NCI-H146 treated with DMSO at 0.1 percent for 48 hours (cell line): ENCODE measurements around the gene MAPKBP1.

Experiments
- DNase-seq: peaks from one replicate; lab custom pipeline; 2025; ENCODE audit not compliant: unreplicated experiment; lab: John Stamatoyannopoulos, UW

Gene MAPKBP1

DNA sequence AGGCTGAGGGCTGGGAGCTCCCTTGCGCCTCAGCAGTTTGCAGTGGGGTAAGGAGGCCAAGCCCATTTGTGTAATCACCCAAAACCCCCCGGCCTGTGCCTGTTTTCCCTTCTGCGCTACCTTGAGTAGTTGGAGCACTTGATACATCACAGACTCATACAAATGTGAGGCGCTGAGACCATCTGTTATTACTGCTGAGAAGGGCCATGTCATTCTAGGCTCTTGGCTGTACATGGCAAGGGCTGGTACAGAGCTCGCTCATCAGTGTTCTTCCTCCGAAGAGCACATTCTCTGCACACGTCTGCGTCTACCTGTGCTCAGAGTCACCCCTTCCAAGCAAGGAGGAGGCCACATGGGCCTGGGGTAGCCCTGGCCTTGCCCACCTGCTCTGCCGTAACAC lies 73.7 kb downstream of the MAPKBP1 start:
- no peak for DNase-seq

DNA sequence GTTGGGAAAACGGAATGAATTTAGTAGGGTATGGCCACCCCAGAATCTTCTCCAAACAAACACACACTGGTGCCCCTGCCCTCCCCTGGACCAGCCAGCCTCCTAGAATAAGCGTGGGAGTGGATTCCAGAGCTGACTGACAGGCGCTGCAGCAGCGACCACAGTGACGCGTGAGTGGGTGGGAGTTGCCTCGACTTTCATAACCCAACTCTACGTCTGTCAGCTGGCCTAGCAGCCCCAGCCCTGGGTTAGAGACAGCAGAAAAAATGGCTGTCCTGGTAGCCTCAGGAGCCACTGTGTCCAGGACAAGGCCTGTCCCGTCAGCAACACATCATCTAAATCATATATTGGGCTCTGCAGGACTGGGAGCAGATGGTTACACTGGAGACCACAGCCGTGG lies 74.3 kb downstream of the MAPKBP1 start:
- DNase-seq = no peak

DNA sequence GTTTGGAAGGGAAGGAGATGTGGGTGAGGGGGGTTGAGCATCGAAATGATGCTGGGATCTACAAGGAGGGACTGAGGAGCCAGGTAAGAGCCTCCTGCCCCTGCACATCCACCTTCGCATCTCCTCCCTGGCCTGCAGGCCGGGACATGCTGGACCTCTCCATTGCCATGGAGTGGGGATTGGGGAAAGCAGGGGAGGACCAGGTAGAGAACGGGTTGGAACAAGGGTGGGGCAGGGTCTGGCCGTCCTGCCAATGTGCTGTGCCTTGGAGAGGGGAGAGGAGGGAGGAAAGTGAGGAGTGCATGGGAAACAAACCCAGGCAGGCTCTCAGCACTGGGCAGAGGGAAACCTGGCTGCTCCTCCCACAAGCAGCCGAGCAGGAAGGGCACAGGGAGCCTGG lies 74.9 kb downstream of the MAPKBP1 start:
- no peak for DNase-seq

DNA sequence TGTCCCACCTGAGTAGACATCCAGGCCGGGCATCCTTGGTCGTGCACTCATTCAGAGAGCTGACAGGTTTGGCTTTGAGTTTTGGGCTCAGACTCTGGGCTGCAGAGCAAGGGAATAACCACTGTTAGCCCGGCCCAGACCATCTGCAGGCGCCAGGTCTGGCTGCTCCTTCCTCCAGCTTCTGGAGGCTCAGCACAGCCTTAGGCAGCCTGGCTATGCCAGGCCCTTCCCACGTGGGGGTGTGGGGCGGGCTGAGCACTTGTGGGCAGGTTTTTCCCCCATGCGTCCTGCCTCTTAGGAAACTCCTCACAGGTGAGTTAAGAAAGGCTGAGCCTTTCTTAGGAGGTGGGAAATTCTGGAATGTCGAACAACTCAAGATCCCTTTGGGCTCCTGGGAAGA lies 75.6 kb downstream of the MAPKBP1 start:
- no peak for DNase-seq

DNA sequence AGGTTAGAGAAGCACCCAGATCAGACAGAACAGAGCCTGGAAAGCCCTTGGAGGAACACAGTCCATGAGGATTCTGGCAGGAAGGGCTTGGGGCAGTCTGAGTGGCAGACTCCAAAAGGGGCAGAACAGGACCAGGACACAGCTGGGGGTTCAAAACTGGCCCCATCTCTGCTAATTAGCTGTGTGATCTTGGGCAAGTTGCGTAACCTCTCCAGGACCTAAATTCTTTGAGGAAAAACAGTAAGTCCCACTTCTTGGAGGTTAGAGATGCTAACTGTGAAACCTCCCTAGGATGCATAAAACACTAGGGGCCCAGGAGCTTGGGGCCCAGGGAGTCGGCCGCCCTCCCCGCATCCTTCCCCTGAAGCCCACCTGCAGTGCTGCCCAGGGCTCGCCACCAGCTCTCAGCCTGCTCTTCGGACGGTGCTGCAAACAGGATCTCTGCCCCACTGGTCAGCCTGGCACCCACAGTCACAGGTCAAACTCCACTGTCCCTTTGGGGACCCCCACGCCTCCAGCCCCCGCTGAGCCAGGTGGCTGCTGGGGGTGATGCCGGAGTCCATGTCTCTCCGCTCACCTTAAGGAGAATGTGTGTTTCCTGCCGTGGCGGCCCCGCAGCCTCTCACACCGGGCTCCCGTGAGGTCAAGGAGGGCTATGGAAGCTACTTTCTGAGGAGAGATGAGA lies 76.3 kb downstream of the MAPKBP1 start:
- no peak for DNase-seq

- DNase-seq = no peak
These were observed 76.9 kb downstream of the MAPKBP1 start for GRCh38 chr15:41851167-41851523.

GRCh38 chr15:41851755-41852370 lies 77.6 kb downstream of the MAPKBP1 start:
- DNase-seq = no peak

DNA sequence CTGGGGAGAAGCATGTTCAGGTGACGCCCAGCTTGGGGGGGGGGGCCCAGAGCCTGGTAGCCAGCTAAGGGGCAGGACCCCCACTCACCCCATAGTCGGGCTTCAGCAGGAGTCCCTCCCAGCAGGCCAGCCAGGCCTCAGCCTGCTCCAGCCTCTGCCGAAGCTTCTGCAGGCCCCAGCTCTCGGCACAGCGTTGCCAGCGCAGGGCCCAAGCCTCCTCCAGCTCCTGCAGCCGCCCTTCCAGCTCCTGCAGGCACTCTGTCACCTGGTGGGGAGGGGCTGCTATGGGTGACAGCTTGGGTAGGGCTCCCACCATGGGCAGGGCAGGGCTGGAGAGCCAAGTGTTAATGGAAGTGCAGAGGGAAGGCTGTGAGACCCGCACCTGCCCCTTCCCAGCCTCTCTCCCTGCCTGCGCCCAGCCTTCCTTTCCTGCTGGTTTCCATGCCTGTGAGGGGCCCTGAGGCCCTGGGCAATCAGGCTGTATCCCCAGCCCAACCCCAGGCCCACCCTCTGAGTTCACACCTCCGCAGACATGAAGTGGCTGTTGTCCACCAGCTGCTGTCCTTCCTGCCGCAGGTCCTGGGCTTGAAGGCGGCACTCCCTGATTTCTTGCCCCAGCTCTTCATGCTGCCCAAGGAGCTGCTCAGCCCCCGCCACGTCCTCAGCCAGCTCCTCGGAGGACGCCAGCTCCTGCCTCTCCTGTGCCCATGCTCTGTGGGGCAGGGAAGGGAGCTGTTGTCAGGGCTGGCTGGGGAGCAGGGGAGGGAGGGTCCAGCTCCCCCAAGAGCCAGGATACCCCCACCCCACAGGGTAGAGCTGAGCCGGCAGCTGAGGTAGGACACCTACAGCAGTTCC lies 78.7 kb downstream of the MAPKBP1 start:
- DNase-seq = no peak

GRCh38 chr15:41853831-41854230 lies 79.5 kb downstream of the MAPKBP1 start:
- DNase-seq = no peak

DNA sequence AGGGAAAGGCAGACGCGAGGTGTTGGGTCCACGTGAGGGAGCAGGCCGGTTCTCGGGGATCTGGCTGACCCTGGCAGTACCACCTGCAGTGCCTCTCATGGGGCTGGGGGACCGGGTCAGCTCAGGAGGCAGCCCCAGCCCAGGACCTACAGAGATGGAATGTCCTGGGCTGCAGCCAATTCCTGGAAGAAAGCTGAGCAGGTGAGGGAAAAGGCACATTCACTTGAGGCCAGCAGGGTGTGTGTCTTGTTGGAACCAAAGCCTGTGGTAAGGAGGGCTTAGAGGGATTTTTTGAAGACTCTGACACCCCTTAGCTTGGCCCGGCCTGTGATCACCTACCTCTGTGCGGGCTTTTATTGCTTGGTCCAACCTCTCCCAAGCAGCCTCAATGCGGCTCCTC lies 80.2 kb downstream of the MAPKBP1 start:
- DNase-seq = no peak

DNA sequence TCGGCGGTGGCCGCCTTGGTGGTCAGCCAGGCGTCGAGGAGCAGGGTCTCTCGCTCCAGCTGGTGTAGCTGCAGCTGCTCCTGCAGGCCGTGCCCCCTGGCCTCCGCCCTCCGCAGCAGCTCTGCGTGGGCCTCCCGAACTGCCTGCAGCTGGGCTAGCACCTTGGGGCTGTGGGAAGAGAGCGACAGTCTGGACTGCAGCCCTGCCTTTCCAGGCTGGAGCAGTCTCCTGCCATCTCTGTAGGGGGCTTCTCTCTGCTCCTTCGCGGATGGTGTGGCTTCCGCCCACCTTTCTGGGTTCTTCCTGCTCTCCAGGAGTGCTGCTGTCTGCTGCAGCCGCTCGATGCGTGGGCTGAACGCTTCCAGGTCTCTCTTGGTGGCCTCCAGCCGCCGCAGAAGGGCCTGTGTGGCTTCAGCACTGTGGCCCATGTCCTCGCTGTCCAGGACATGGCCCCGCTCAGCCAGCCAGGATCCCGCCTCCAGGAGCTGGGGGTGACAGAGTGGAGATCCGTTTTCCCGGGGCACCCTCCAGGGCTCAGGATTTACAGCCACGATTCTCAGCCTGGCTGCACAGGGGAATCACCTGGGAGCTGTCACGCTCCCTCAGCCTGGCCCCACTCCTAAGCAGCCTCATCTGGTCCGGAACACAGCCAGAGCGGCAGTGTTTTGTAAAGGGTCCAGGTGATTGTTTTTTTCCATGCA lies 81.1 kb downstream of the MAPKBP1 start:
- no peak for DNase-seq

GRCh38 chr15:41856262-41856661 lies 82.0 kb downstream of the MAPKBP1 start:
- no peak for DNase-seq

DNA sequence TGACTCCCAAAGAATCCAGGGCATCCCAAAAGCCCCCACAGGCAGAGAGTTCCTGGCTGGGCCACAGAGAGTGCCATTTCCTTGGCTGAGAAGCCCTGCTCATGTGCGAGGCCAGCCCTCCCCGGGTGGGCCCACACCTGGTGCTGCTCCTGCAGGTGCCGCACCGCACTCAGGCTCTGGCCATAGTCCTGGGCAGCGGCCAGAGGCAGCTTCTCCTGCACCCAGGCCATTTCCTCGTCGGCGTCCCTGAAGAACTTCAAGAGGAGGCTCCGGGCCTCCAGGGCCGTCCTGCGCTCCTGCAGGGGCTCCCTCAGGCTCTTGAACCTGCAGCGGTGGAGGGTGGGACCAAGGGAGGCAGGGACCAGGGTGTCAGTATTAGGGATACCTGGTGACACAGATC lies 82.4 kb downstream of the MAPKBP1 start:
- DNase-seq = no peak

DNA sequence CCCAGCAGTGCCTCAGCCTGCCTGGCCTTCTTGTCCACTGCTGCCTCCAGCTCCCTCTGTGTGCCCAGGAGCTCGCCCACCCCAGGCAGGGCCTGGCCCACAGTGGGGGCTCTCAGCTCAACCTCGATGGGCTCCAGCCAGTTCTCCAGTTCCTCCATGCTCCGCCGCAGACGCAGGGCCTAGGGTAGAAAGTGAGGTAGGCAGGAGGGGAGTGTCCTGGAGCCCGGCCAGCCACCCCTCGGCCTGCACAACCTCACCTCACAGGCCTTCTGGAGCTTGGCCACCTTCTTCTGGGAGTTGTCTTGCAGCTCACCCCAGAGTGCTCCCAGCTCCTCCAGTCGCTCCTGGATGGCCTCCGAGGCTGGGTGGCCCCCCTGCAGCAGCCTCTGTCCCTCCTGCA lies 83.0 kb downstream of the MAPKBP1 start:
- DNase-seq = no peak

DNA sequence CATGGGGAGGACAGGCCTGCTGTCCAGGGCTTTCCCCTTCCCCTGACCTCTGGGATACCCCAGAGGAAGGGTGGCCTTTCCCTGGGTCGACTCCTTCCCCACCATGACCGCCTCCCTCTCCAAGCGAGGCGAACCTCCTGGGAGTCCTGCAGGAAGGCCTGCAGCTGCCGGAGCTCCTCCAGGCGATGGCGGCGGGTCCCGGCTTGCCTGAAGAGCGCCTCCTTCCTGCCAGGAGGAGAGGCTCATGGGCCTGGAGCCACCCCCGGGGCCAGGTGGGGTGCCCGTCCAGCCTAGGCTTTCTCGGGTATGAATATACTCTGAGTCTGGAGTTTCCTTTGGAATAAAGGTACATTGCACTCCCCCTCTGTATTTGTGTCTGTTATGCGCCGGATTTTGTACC lies 84.5 kb downstream of the MAPKBP1 start:
- no peak for DNase-seq

DNA sequence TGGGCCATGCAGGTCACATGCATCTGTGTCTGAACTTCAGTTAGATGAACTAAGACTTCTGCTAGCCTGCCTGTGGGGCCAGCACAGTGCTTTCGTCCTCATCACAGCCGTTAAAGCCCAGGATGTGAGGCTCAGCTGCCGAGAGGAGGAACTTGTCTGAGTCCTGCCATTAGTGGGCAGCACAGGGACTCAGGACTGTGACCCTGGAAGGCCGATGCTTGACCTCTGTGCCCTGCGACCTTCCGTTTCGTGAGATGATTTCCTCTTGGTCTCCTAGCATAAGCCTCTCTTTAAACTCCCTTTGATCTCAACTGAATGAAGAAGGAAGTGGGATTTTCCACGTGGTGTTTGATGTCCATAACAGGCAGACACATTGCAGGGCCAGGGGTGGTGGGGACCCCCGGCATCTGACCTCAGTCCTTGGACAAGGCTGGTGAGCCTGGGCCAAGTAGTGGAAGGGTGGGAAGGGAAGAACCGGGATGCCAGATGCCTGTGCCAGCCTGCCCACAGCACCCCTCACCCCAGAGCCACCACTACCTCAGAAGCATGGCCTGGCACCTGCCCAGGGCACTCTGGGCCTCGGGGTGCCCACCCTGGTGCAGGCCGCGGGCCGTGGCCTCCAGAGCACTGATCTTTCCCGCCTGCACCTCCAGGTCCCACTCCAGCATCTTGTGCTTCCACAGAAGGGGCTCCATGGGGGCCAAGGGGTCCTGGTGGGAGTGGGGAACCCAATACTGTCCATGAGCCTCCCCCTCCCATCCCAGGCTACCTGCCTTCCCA lies 86.0 kb downstream of the MAPKBP1 start:
- no peak for DNase-seq

GRCh38 chr15:41861736-41862356 lies 87.6 kb downstream of the MAPKBP1 start:
- DNase-seq = no peak

DNA sequence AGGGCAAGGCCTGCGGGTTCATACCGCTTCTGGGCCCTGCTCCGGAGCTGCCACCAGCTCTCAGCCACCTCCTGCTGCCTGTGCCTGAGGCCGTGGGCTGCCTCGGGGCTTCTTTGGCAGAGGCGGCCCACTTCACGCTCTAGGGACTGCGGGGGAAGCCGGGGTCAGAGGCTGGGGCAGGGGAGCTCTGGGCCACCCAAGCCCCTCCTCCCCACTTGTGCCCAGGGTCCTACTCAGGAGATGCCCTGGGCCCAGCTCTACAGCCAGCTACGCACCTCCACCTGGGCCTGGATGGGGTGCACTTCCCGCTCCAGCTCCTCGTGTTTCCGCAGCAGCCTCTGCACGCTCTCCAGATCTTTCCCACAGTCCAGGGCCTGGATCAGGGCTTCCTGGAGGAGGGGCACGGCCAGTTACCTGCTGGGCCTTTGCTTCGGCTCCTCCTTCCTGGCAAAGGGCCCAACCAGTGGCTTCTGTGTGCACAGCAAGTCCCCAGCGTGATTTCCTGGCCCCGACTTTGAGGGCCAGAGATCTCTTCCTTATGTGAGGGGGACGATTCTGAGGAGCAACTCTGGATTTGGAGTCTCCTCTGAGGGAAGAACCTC lies 88.3 kb downstream of the MAPKBP1 start:
- no peak for DNase-seq

GRCh38 chr15:41865490-41866055 lies 91.3 kb downstream of the MAPKBP1 start:
- DNase-seq = no peak

DNA sequence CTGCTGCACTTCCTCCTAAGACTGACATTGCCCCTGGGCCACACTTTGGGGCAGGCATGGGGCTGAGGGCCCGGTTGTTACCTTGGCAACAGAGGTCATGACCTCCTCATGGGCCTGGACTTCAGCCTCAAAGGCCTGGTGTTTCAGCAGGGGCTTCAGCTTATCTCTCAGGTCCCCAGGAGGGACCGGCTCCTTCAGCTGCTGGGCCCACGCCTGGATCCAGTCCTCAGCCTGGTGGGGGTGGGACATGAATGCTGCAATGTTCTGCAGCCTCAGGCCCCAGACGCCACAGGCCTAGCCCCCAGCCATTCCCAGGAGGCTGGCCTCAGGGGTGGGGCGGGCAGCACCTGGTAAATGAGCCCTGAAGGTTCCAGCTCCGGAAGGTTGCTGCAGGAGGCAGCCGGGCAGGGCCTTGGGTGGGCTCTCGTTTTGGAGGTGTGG lies 92.0 kb downstream of the MAPKBP1 start:
- no peak for DNase-seq
